Upper lobe of left lung (tissue), 6 donors: ENCODE measurements around the gene ACTN4. TPM values are rescaled to one million over a fixed set of nuclear protein-coding genes. Genes with fewer than 3 reads are reported as not detected.

Source experiments
- ATAC-seq, 2 donors: fragments of 200-7000 bp; cut with Tn5 transposase; one replicate each; pipeline ENCODE4 v1.9.1; 2022; ENCODE audit warnings: mild to moderate bottlenecking in 2 of 2, moderate library complexity in 2 of 2; ENCODE audit not compliant: low FRiP score in 2 of 2
- DNase-seq, 2 donors: peaks; one replicate each; pipeline ENCODE4 v3.0.0-alpha.2; 2019 to 2020
- H3K27ac ChIP-seq, 4 donors: fragments of 200-600 bp; sonication (generic); one replicate each; pipeline ENCODE4 v1.5.1; 2016 to 2019
- H3K27me3 ChIP-seq, 4 donors: fragments of 200-600 bp; sonication (generic); one replicate each; pipeline ENCODE4 v1.5.1; 2017 to 2019
- H3K36me3 ChIP-seq, 4 donors: fragments of 200-600 bp; sonication (generic); one replicate each; pipeline ENCODE4 v1.5.1; 2016 to 2019
- H3K4me1 ChIP-seq, 4 donors: fragments of 200-600 bp; sonication (generic); one replicate each; pipeline ENCODE4 v1.5.1; 2018 to 2019
- H3K4me3 ChIP-seq, 4 donors: fragments of 200-600 bp; sonication (generic); one replicate each; pipeline ENCODE4 v1.5.1; 2017 to 2019; ENCODE audit warnings: mild to moderate bottlenecking in 2 of 4, moderate library complexity in 1 of 4
- H3K9me3 ChIP-seq, 4 donors: fragments of 200-600 bp; sonication (generic); one replicate each; pipeline ENCODE4 v1.5.1; 2018 to 2019
- CTCF ChIP-seq, 6 experiments: fragments of 450-650 bp in 4 of 6; fragments of 200-600 bp in 2 of 6; sonication (generic) in 2 of 6; IDR thresholded peaks; one replicate each; pipeline ENCODE4 v1.5.1; 2016 to 2019; ENCODE audit warnings: antibody characterized with exemption in 6 of 6
- EP300 ChIP-seq, 4 donors: sonication (generic); formaldehyde crosslinking; IDR thresholded peaks; one replicate each; pipeline ENCODE4 v1.5.1; 2017; ENCODE audit warnings: antibody characterized with exemption in 4 of 4, control low read depth in 2 of 4
- POLR2A ChIP-seq, 4 donors: fragments of 450-650 bp; IDR thresholded peaks; one replicate each; pipeline ENCODE4 v1.5.1; 2016 to 2017; ENCODE audit warnings: antibody characterized with exemption in 4 of 4, mild to moderate bottlenecking in 2 of 4
- POLR2AphosphoS5 ChIP-seq, 2 donors: sonication (generic); formaldehyde crosslinking; IDR thresholded peaks; one replicate each; pipeline ENCODE4 v1.5.1; 2017; ENCODE audit warnings: antibody characterized with exemption in 2 of 2
- WGBS, 2 donors: methylation state at CpG; one replicate each; pipeline ENCODE4 v1.1.5; 2017 to 2018; 5-methylcytosine and 5-hydroxymethylcytosine counted together
- total RNA-seq, 6 donors: library from RNA; depleted of rRNA in 4 of 6; stranded (reverse); fragments of >200 nt in 4 of 6; gene quantifications; one replicate each; pipeline versions ENCODE4 v1.1.0 to v1.2.1, GENCODE V29; 2016 to 2021
- donor health status: DM: no; HTN: no; CAD: no; lungs with moderate emphysema.
- donor health status: DM: no; HTN: yes; CAD: no; lungs with severe emphysema.

ACTN4 gene
- total RNA-seq, 6 donors from 2014 or later = 162 to 636 (median 512) TPM

- no peak for TF ChIP-seq POLR2AphosphoS5 (IDR thresholded peaks at IDR 0.05)
- TF ChIP-seq EP300 (IDR thresholded peaks at IDR 0.05) = no peak
- TF ChIP-seq POLR2A (IDR thresholded peaks at IDR 0.05) = no peak
- no peak for TF ChIP-seq CTCF (IDR thresholded peaks at IDR 0.05)
- Histone ChIP-seq H3K4me1 (peaks cover 96 to 100% (median 98%) of the 10 kb centered on the region in 4 donors), H3K4me3 (no peak overlapping the region), H3K27me3 (no peaks in the 10 kb centered on the region), H3K9me3 (no peaks in the 10 kb centered on the region), H3K27ac (peak overlapping the region; percentile 87 to 97 (median 94)), H3K36me3 (peaks cover 0 to 21% (median 0%) of the 10 kb centered on the region in 4 donors)
- ATAC-seq = no peak
- 53 to 77% methylated on average over 9 of the region's 9 CpGs for WGBS, 2 donors
- no peak for DNase-seq
Measured at GRCh38 chr19:38660724-38661123, 13.3 kb downstream of the ACTN4 start.

GRCh38 chr19:38661136-38661535 is 13.7 kb downstream of the ACTN4 start:
- peaks cover 96 to 100% (median 98%) of the 10 kb centered on the region in 4 donors for H3K4me1 ChIP-seq
- H3K9me3 ChIP-seq = no peaks in the 10 kb centered on the region
- H3K27me3 ChIP-seq = no peaks in the 10 kb centered on the region
- H3K36me3 ChIP-seq = peaks cover 0 to 21% (median 0%) of the 10 kb centered on the region in 4 donors
- TF ChIP-seq EP300 (IDR thresholded peaks at IDR 0.05) (no peak), CTCF (IDR thresholded peaks at IDR 0.05) (no peak), POLR2A (IDR thresholded peaks at IDR 0.05) (no peak), POLR2AphosphoS5 (IDR thresholded peaks at IDR 0.05) (no peak)
- H3K4me3 ChIP-seq = no peak overlapping the region
- WGBS, 2 donors = 55 to 62% methylated on average over 7 of the region's 7 CpGs
- ATAC-seq = no peak
- peak overlapping the region; percentile 87 to 97 (median 94) for H3K27ac ChIP-seq
- DNase-seq = no peak

GRCh38 chr19:38661996-38662395 is 14.5 kb downstream of the ACTN4 start:
- Histone ChIP-seq H3K27ac (peak overlapping the region; percentile 87 to 97 (median 94)), H3K36me3 (peaks cover 0 to 15% (median 0%) of the 10 kb centered on the region in 4 donors), H3K9me3 (no peaks in the 10 kb centered on the region), H3K4me3 (no peak overlapping the region), H3K27me3 (no peaks in the 10 kb centered on the region), H3K4me1 (peaks cover 96 to 100% (median 98%) of the 10 kb centered on the region in 4 donors)
- WGBS, 2 donors = 28 to 29% methylated on average over 1 of the region's 1 CpG
- TF ChIP-seq EP300 (IDR thresholded peaks at IDR 0.05) (no peak), POLR2AphosphoS5 (IDR thresholded peaks at IDR 0.05) (peak in 1 of 2 donors; percentile 12), CTCF (IDR thresholded peaks at IDR 0.05) (no peak), POLR2A (IDR thresholded peaks at IDR 0.05) (peak in 1 of 4 donors; percentile 53)
- DNase-seq (peak in 1 of 2 donors; percentile 77), ATAC-seq (peak in 1 of 2 donors; percentile 4)

- DNase-seq (peak in 1 of 2 donors; percentile 56), ATAC-seq (no peak)
- peak overlapping the region; percentile 87 to 97 (median 94) for H3K27ac ChIP-seq
- H3K9me3 ChIP-seq = no peaks in the 10 kb centered on the region
- H3K27me3 ChIP-seq = no peaks in the 10 kb centered on the region
- H3K4me1 ChIP-seq = peaks cover 96 to 100% (median 98%) of the 10 kb centered on the region in 4 donors
- H3K4me3 ChIP-seq = no peak overlapping the region
- H3K36me3 ChIP-seq = peaks cover 0 to 13% (median 0%) of the 10 kb centered on the region in 4 donors
- TF ChIP-seq CTCF (IDR thresholded peaks at IDR 0.05) = no peak
- TF ChIP-seq EP300 (IDR thresholded peaks at IDR 0.05) = no peak
- TF ChIP-seq POLR2A (IDR thresholded peaks at IDR 0.05) = no peak
- TF ChIP-seq POLR2AphosphoS5 (IDR thresholded peaks at IDR 0.05) = no peak
- 37 to 45% methylated on average over 7 of the region's 7 CpGs for WGBS, 2 donors
Measured at GRCh38 chr19:38662537-38663155, 15.2 kb downstream of the ACTN4 start.
